Activated CD4-positive, CD25-positive, alpha-beta regulatory T cell treated with anti-CD3 and anti-CD28 coated beads, Interleukin-2, amount 50 U/mL, for 72 hours (primary cell): ENCODE results near the gene OARD1.
"Not testable (repeated sequence)": the region's sequence is repeated elsewhere in the genome, so short reads cannot be mapped to it uniquely, and the experiment has no call there.

Experiments used
- DNase-seq: peaks from one replicate; pipeline ENCODE4 v3.0.0; 2021

OARD1 gene

GRCh38 chr6:41025966-41026530 lies 46.1 kb downstream of the OARD1 start:
- DNase-seq, result no peak

- DNase-seq, result no peak
Measured at GRCh38 chr6:41023114-41023513, 49.0 kb downstream of the OARD1 start.

- no peak for DNase-seq
Measured at GRCh38 chr6:41022294-41022693, 49.9 kb downstream of the OARD1 start.

- no peak for DNase-seq
Measured at GRCh38 chr6:41021832-41022231, 50.3 kb downstream of the OARD1 start.

GRCh38 chr6:41017663-41018062 lies 54.5 kb downstream of the OARD1 start:
- DNase-seq, result no peak

GRCh38 chr6:41015860-41016259 lies 56.3 kb downstream of the OARD1 start:
- DNase-seq, result not testable (repeated sequence)

- no peak for DNase-seq
Measured at GRCh38 chr6:41014780-41015179, 57.4 kb downstream of the OARD1 start.
